ENCODE results near the gene PLCB4.

Gene PLCB4

DNA sequence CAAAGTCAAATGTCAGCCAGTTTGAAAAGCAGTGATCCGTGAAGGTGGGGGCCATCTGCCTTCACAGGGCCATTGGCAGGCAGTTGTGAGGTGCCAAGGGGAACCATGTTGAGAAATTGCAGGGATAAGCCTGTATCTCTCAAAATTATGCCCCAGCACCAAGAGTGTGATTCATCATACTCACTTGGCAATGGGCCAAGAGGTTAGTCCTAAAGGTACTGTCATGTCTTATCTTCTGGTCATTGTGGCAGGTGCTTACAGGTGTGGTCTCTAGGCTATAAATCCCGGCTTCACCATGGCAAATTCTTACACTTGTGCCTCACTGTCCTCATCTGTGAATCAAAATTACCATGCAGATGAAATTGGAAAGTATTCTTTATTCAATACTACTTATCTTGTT is 294.8 kb downstream of the PLCB4 start:
- TF ChIP-seq POLR2AphosphoS5 (IDR thresholded peaks at IDR 0.05; ENCODE audit: low read depth, low read length): no peak
- TF ChIP-seq TAF1 (IDR thresholded peaks at IDR 0.05; ENCODE audit: borderline replicate concordance, insufficient read depth, low read length): no peak
- TF ChIP-seq, protein P1, sequence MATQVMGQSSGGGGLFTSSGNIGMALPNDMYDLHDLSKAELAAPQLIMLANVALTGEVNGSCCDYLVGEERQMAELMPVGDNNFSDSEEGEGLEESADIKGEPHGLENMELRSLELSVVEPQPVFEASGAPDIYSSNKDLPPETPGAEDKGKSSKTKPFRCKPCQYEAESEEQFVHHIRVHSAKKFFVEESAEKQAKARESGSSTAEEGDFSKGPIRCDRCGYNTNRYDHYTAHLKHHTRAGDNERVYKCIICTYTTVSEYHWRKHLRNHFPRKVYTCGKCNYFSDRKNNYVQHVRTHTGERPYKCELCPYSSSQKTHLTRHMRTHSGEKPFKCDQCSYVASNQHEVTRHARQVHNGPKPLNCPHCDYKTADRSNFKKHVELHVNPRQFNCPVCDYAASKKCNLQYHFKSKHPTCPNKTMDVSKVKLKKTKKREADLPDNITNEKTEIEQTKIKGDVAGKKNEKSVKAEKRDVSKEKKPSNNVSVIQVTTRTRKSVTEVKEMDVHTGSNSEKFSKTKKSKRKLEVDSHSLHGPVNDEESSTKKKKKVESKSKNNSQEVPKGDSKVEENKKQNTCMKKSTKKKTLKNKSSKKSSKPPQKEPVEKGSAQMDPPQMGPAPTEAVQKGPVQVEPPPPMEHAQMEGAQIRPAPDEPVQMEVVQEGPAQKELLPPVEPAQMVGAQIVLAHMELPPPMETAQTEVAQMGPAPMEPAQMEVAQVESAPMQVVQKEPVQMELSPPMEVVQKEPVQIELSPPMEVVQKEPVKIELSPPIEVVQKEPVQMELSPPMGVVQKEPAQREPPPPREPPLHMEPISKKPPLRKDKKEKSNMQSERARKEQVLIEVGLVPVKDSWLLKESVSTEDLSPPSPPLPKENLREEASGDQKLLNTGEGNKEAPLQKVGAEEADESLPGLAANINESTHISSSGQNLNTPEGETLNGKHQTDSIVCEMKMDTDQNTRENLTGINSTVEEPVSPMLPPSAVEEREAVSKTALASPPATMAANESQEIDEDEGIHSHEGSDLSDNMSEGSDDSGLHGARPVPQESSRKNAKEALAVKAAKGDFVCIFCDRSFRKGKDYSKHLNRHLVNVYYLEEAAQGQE (IDR thresholded peaks at IDR 0.05; ENCODE audit: insufficient read depth in 1 of 2, low read depth in 2 of 2, low read length in 2 of 2): no peak
- TF ChIP-seq SIN3A (IDR thresholded peaks at IDR 0.05; ENCODE audit: borderline replicate concordance, insufficient read depth, low read length): no peak
- no peak for TF ChIP-seq FOXP2 (optimal IDR thresholded peaks at IDR 0.05; ENCODE audit: borderline replicate concordance, extremely low read depth, extremely low read length, insufficient read depth)

GRCh38 chr20:9367328-9367727 is 298.4 kb downstream of the PLCB4 start:
- TF ChIP-seq SIN3A (IDR thresholded peaks at IDR 0.05; ENCODE audit: borderline replicate concordance, insufficient read depth, low read length): no peak
- TF ChIP-seq FOXP2 (optimal IDR thresholded peaks at IDR 0.05; ENCODE audit: borderline replicate concordance, extremely low read depth, extremely low read length, insufficient read depth): no peak
- TF ChIP-seq POLR2AphosphoS5 (IDR thresholded peaks at IDR 0.05; ENCODE audit: low read depth, low read length): no peak
- TF ChIP-seq, protein P1 (IDR thresholded peaks at IDR 0.05; ENCODE audit: insufficient read depth in 1 of 2, low read depth in 2 of 2, low read length in 2 of 2): no peak
- no peak for TF ChIP-seq TAF1 (IDR thresholded peaks at IDR 0.05; ENCODE audit: borderline replicate concordance, insufficient read depth, low read length)

DNA sequence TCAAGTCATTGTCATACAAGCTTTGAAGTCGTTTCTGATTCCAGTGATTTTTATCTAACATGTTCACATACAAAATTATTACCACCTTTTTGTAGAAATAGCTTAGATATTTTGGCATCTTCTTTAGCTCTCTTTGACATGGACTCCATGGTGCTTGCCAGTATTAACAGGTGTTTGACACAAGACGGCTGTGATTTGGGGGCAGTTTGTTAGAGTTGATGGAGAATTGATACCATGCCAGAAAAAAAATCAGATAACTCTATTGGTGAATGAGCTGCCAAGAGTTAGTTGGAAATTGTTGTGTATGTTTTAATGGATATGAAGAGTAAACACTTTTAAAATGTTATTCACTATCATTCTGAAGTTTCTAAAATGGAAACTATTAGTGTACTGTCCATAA is 298.9 kb downstream of the PLCB4 start:
- TF ChIP-seq TAF1 (IDR thresholded peaks at IDR 0.05; ENCODE audit: borderline replicate concordance, insufficient read depth, low read length): no peak
- TF ChIP-seq FOXP2 (optimal IDR thresholded peaks at IDR 0.05; ENCODE audit: borderline replicate concordance, extremely low read depth, extremely low read length, insufficient read depth): no peak
- TF ChIP-seq, protein P1 (IDR thresholded peaks at IDR 0.05; ENCODE audit: insufficient read depth in 1 of 2, low read depth in 2 of 2, low read length in 2 of 2): no peak
- no peak for TF ChIP-seq SIN3A (IDR thresholded peaks at IDR 0.05; ENCODE audit: borderline replicate concordance, insufficient read depth, low read length)
- no peak for TF ChIP-seq POLR2AphosphoS5 (IDR thresholded peaks at IDR 0.05; ENCODE audit: low read depth, low read length)

GRCh38 chr20:9368893-9369292 is 300.0 kb downstream of the PLCB4 start:
- TF ChIP-seq, protein P1 (IDR thresholded peaks at IDR 0.05; ENCODE audit: insufficient read depth in 1 of 2, low read depth in 2 of 2, low read length in 2 of 2): no peak
- TF ChIP-seq POLR2AphosphoS5 (IDR thresholded peaks at IDR 0.05; ENCODE audit: low read depth, low read length): no peak
- no peak for TF ChIP-seq SIN3A (IDR thresholded peaks at IDR 0.05; ENCODE audit: borderline replicate concordance, insufficient read depth, low read length)
- TF ChIP-seq TAF1 (IDR thresholded peaks at IDR 0.05; ENCODE audit: borderline replicate concordance, insufficient read depth, low read length): no peak
- no peak for TF ChIP-seq FOXP2 (optimal IDR thresholded peaks at IDR 0.05; ENCODE audit: borderline replicate concordance, extremely low read depth, extremely low read length, insufficient read depth)

DNA sequence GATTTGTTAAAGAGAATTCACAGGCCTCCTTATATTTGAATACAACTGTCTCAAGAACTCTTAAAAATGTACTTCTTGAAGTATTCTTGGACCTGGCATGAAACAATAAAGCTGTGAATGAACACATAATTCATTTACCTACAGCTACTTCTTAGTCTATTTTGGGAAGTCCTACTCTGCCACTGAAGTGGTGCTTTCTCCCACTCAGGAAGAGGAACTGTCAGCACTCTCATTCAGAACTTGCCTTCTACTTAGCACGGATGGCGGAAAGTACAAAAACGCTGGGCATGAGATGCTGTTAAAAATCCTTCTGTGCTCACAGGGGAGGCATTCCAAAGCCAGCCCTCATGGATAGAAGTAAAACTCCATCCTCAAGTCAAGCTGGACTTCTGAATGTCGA is 300.7 kb downstream of the PLCB4 start:
- TF ChIP-seq, protein P1 (IDR thresholded peaks at IDR 0.05; ENCODE audit: insufficient read depth in 1 of 2, low read depth in 2 of 2, low read length in 2 of 2): no peak
- TF ChIP-seq POLR2AphosphoS5 (IDR thresholded peaks at IDR 0.05; ENCODE audit: low read depth, low read length) (no peak), SIN3A (IDR thresholded peaks at IDR 0.05; ENCODE audit: borderline replicate concordance, insufficient read depth, low read length) (no peak), TAF1 (IDR thresholded peaks at IDR 0.05; ENCODE audit: borderline replicate concordance, insufficient read depth, low read length) (no peak)

All from PFSK-1 (cell line).